ENCODE results near the gene ALG12. TPM values are rescaled to one million over a fixed set of nuclear protein-coding genes. Genes with fewer than 3 reads are reported as not detected.

ALG12 gene
- total and polyA plus RNA-seq, 4 donors = 3.0 to 18.7 (median 13.5) TPM

DNA sequence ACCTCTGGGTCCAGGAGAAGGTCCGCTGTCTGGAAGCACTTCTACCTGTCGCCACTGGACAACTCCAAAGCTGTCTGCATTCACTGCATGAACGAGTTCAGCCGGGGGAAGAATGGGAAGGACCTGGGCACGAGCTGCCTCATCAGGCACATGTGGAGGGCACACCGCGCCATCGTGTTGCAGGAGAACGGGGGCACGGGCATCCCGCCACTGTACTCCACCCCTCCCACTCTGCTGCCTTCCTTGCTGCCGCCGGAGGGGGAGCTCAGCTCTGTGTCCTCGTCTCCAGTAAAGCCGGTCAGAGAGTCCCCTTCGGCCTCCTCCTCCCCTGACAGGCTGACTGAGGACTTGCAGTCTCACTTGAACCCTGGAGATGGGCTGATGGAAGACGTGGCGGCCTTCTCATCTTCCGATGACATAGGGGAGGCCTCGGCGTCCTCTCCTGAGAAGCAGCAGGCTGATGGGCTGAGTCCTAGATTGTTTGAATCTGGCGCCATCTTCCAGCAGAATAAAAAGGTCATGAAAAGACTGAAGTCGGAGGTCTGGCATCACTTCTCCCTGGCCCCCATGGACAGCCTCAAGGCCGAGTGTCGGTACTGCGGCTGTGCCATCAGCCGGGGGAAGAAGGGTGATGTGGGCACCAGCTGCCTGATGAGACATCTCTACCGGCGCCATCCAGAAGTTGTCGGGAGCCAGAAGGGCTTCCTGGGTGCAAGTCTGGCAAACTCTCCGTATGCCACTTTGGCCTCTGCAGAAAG, 33.6 kb downstream of the ALG12 start:
- no peak for ATAC-seq (ENCODE audit: low FRiP score)
- Histone ChIP-seq H3K9me3 (ENCODE audit: control insufficient read depth, low read length) (peaks cover 8% of the 10 kb centered on the region), H3K4me3 (ENCODE audit: low read length in 2 of 2) (no peak overlapping the region), H3K27me3 (ENCODE audit: control insufficient read depth in 1 of 2, insufficient read depth in 2 of 2, low read length in 1 of 2) (no peaks in the 10 kb centered on the region), H3K27ac (ENCODE audit: low read depth in 1 of 2, low read length in 2 of 2) (no peak overlapping the region), H3K4me1 (ENCODE audit: control insufficient read depth in 1 of 2, insufficient read depth in 2 of 2, low read length in 2 of 2) (no peaks in the 10 kb centered on the region), H3K36me3 (ENCODE audit: control insufficient read depth in 1 of 2, insufficient read depth in 2 of 2, low read length in 1 of 2) (no peaks in the 10 kb centered on the region)
- peak in 1 of 2 donors; percentile 67 for DNase-seq
- WGBS, 2 donors = 92 to 94% methylated on average over 31 of the region's 31 CpGs
- intact Hi-C loops (cut with DNase I) = no loop called here

DNA sequence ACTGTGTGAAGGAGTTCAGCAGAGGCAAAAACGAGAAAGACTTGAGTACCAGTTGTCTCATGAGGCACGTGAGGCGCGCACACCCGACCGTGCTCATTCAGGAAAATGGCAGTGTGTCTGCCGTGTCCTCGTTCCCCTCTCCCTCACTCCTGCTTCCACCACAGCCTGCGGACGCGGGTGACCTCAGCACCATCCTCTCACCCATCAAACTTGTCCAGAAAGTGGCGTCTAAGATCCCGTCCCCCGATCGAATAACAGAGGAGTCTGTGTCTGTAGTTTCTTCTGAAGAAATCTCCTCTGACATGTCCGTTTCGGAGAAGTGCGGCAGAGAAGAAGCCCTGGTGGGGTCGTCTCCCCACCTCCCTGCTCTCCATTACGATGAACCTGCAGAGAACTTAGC, 34.2 kb downstream of the ALG12 start:
- H3K9me3 ChIP-seq (ENCODE audit: control insufficient read depth, low read length) = peaks cover 8% of the 10 kb centered on the region
- H3K27me3 ChIP-seq (ENCODE audit: control insufficient read depth in 1 of 2, insufficient read depth in 2 of 2, low read length in 1 of 2) = no peaks in the 10 kb centered on the region
- no peak overlapping the region for H3K4me3 ChIP-seq (ENCODE audit: low read length in 2 of 2)
- 98% methylated on average over 20 of the region's 20 CpGs for WGBS, 2 donors
- DNase-seq = no peak
- H3K36me3 ChIP-seq (ENCODE audit: control insufficient read depth in 1 of 2, insufficient read depth in 2 of 2, low read length in 1 of 2) = no peaks in the 10 kb centered on the region
- no peak overlapping the region for H3K27ac ChIP-seq (ENCODE audit: low read depth in 1 of 2, low read length in 2 of 2)
- H3K4me1 ChIP-seq (ENCODE audit: control insufficient read depth in 1 of 2, insufficient read depth in 2 of 2, low read length in 2 of 2) = no peaks in the 10 kb centered on the region
- ATAC-seq (ENCODE audit: low FRiP score) = no peak
- intact Hi-C loops (cut with DNase I) = no loop called here

DNA sequence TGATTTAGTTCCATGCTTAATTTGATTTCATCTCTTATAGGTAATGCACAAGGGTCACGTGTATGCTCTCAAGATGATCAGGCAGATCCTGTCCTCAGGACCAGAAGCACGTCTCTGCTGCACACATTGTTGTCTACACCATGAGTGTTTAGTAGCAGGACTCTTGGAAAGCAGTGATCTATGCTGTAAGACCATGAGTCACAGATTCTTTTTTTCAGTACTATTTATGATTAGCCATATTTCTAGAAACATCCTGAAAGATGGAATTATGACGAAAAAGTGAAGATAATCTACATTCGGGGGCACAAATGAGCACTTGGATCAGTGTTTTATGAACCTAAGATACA, 35.0 kb downstream of the ALG12 start:
- no peak for DNase-seq
- no peak overlapping the region for H3K4me3 ChIP-seq (ENCODE audit: low read length in 2 of 2)
- peaks cover 5% of the 10 kb centered on the region for H3K9me3 ChIP-seq (ENCODE audit: control insufficient read depth, low read length)
- no peaks in the 10 kb centered on the region for H3K36me3 ChIP-seq (ENCODE audit: control insufficient read depth in 1 of 2, insufficient read depth in 2 of 2, low read length in 1 of 2)
- intact Hi-C loops (cut with DNase I) = no loop called here
- H3K4me1 ChIP-seq (ENCODE audit: control insufficient read depth in 1 of 2, insufficient read depth in 2 of 2, low read length in 2 of 2) = no peaks in the 10 kb centered on the region
- no peaks in the 10 kb centered on the region for H3K27me3 ChIP-seq (ENCODE audit: control insufficient read depth in 1 of 2, insufficient read depth in 2 of 2, low read length in 1 of 2)
- WGBS, 2 donors = 93 to 94% methylated on average over 4 of the region's 4 CpGs
- ATAC-seq (ENCODE audit: low FRiP score) = no peak
- H3K27ac ChIP-seq (ENCODE audit: low read depth in 1 of 2, low read length in 2 of 2) = no peak overlapping the region

DNA sequence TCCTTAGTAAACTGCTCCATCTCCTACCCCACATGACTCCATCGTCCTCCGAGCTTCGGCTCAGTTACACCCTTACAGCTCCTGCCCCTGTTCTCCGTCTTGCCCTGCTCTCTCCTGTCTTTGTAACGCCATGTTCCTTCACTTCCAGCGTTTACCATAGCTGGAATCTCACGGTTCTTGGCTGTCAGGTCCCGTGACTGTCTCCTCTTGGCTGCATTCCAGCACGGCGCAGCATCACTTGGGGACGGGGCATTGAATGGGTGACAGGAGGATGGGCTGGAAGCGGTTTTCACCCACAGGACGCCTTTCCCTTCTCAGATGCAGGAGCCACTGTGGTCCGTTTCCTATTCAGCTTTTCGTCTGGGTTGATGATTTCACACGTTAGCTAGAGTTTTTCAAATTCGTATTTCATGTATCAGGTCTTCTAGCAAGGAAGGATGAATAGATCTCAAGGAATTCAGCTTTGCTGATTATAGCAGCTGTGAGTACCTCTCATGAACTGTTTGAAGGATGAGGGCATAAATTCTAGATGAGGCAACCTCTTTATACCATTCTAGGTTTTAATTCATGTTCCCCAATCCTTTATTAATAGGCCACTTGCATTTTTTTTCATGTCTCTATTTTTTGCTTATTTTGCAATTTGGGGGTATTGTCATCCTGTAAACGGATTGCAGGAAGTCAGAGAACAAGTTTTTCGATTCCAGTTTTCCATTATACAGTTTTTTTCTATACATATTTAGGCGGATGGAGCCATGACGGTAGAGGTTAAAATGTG, 35.5 kb downstream of the ALG12 start:
- H3K27me3 ChIP-seq (ENCODE audit: control insufficient read depth in 1 of 2, insufficient read depth in 2 of 2, low read length in 1 of 2) = no peaks in the 10 kb centered on the region
- H3K36me3 ChIP-seq (ENCODE audit: control insufficient read depth in 1 of 2, insufficient read depth in 2 of 2, low read length in 1 of 2) = no peaks in the 10 kb centered on the region
- peaks cover 5% of the 10 kb centered on the region for H3K9me3 ChIP-seq (ENCODE audit: control insufficient read depth, low read length)
- WGBS, 2 donors = 82 to 85% methylated on average over 21 of the region's 21 CpGs
- DNase-seq (no peak), ATAC-seq (ENCODE audit: low FRiP score) (no peak)
- no peak overlapping the region for H3K27ac ChIP-seq (ENCODE audit: low read depth in 1 of 2, low read length in 2 of 2)
- intact Hi-C loops (cut with DNase I) = no loop called here
- no peak overlapping the region for H3K4me3 ChIP-seq (ENCODE audit: low read length in 2 of 2)
- no peaks in the 10 kb centered on the region for H3K4me1 ChIP-seq (ENCODE audit: control insufficient read depth in 1 of 2, insufficient read depth in 2 of 2, low read length in 2 of 2)

DNA sequence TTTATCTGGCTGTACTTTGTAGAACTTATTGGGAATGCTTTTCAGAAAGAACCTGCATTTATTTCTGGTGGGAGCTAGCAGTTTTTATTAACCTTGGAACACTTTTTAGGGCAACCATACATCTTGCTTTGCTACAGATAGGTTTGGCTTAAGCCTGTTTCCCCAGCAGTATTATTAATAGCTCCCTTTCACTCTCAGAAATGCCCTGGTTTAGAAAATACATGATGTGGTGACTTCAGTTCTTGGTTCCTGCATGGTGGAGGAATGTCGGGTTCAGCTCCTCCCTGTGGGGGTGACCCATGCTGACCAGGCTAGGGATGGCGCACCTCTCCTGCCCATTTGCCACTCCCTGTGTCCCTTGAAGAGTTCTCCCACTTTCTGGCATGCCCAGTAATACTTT, 36.4 kb downstream of the ALG12 start:
- WGBS, 2 donors = 86 to 89% methylated on average over 2 of the region's 2 CpGs
- no peak for ATAC-seq (ENCODE audit: low FRiP score)
- DNase-seq = no peak
- H3K4me3 ChIP-seq (ENCODE audit: low read length in 2 of 2) = no peak overlapping the region
- H3K27ac ChIP-seq (ENCODE audit: low read depth in 1 of 2, low read length in 2 of 2) = no peak overlapping the region
- intact Hi-C loops (cut with DNase I) = no loop called here
- H3K4me1 ChIP-seq (ENCODE audit: control insufficient read depth in 1 of 2, insufficient read depth in 2 of 2, low read length in 2 of 2) = no peaks in the 10 kb centered on the region
- no peaks in the 10 kb centered on the region for H3K36me3 ChIP-seq (ENCODE audit: control insufficient read depth in 1 of 2, insufficient read depth in 2 of 2, low read length in 1 of 2)
- H3K27me3 ChIP-seq (ENCODE audit: control insufficient read depth in 1 of 2, insufficient read depth in 2 of 2, low read length in 1 of 2) = no peaks in the 10 kb centered on the region
- peaks cover 5% of the 10 kb centered on the region for H3K9me3 ChIP-seq (ENCODE audit: control insufficient read depth, low read length)

DNA sequence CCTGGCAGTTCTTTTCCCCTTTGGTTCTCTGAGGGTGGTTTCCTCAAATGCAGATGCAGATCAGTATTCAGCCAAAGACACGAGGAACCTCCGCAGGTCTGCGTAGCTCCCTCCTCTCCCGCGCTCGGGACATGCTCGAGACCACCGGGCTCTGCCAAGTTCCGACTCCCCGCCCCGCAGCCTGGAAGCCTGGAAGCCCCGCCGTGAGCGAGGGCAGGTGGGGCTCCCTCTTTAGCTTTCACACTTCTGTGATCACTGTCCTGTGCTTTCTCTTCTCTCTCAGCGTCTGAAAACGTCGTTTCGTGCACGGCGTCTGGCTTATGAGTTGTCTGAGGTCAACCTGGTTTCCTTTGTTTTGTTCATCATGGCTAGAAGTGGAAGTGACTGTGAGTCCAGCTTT, 38.0 kb downstream of the ALG12 start:
- H3K4me1 ChIP-seq (ENCODE audit: control insufficient read depth in 1 of 2, insufficient read depth in 2 of 2, low read length in 2 of 2) = no peaks in the 10 kb centered on the region
- H3K9me3 ChIP-seq (ENCODE audit: control insufficient read depth, low read length) = peaks cover 5% of the 10 kb centered on the region
- H3K27me3 ChIP-seq (ENCODE audit: control insufficient read depth in 1 of 2, insufficient read depth in 2 of 2, low read length in 1 of 2) = no peaks in the 10 kb centered on the region
- 72 to 82% methylated on average over 20 of the region's 20 CpGs for WGBS, 2 donors
- no peak overlapping the region for H3K27ac ChIP-seq (ENCODE audit: low read depth in 1 of 2, low read length in 2 of 2)
- H3K4me3 ChIP-seq (ENCODE audit: low read length in 2 of 2) = no peak overlapping the region
- intact Hi-C loops (cut with DNase I) = no loop called here
- no peak for DNase-seq
- no peak for ATAC-seq (ENCODE audit: low FRiP score)
- no peaks in the 10 kb centered on the region for H3K36me3 ChIP-seq (ENCODE audit: control insufficient read depth in 1 of 2, insufficient read depth in 2 of 2, low read length in 1 of 2)

DNA sequence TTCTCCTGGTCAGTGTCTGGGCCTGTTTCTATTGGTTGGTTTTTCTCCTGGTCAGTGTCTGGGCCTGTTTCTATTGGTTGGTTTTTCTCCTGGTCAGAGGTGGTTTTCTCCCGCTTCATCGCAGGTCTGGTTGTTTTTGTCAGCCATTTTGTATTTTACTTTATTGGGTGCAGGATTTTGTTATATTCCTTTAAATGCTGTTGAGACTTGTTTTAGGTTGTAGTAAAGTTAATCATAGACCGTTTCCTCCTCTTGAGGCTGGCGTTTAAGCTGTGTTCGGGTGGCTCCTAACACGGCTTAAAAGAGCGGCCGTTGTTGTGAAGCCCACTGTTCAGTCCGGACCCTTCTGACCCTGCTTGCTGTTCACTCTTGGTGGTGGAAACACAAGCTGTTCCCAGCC, 38.4 kb downstream of the ALG12 start:
- Histone ChIP-seq H3K36me3 (ENCODE audit: control insufficient read depth in 1 of 2, insufficient read depth in 2 of 2, low read length in 1 of 2) (no peaks in the 10 kb centered on the region), H3K4me1 (ENCODE audit: control insufficient read depth in 1 of 2, insufficient read depth in 2 of 2, low read length in 2 of 2) (no peaks in the 10 kb centered on the region), H3K27me3 (ENCODE audit: control insufficient read depth in 1 of 2, insufficient read depth in 2 of 2, low read length in 1 of 2) (no peaks in the 10 kb centered on the region), H3K27ac (ENCODE audit: low read depth in 1 of 2, low read length in 2 of 2) (no peak overlapping the region), H3K9me3 (ENCODE audit: control insufficient read depth, low read length) (peaks cover 5% of the 10 kb centered on the region), H3K4me3 (ENCODE audit: low read length in 2 of 2) (no peak overlapping the region)
- ATAC-seq (ENCODE audit: low FRiP score) (no peak), DNase-seq (no peak)
- intact Hi-C loops (cut with DNase I) = no loop called here
- 96 to 97% methylated on average over 9 of the region's 9 CpGs for WGBS, 2 donors

DNA sequence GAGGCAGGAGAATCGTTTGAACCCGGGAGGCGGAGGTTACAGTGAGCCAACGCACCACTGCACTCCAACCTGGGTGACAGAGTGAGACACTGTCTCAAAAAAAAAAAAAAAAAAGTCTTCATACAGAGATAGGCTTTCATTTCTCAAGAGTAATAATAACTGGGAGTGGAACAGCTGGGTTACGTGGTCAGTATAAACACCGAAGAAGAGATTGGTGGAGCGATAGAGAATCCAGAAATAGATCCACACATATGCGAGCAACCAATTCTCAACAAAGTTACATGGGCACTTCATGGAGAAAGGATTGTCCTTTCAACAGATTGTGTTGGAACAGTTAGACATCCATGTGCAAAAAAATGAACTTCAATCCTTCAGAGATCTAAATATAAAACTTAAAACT, 40.0 kb downstream of the ALG12 start:
- Histone ChIP-seq H3K36me3 (ENCODE audit: control insufficient read depth in 1 of 2, insufficient read depth in 2 of 2, low read length in 1 of 2) (no peaks in the 10 kb centered on the region), H3K27me3 (ENCODE audit: control insufficient read depth in 1 of 2, insufficient read depth in 2 of 2, low read length in 1 of 2) (no peaks in the 10 kb centered on the region), H3K4me1 (ENCODE audit: control insufficient read depth in 1 of 2, insufficient read depth in 2 of 2, low read length in 2 of 2) (no peaks in the 10 kb centered on the region), H3K27ac (ENCODE audit: low read depth in 1 of 2, low read length in 2 of 2) (no peak overlapping the region), H3K9me3 (ENCODE audit: control insufficient read depth, low read length) (peaks cover 5% of the 10 kb centered on the region), H3K4me3 (ENCODE audit: low read length in 2 of 2) (no peak overlapping the region)
- intact Hi-C loops (cut with DNase I) = no loop called here
- WGBS, 2 donors = 91 to 94% methylated on average over 8 of the region's 8 CpGs
- DNase-seq (no peak), ATAC-seq (ENCODE audit: low FRiP score) (no peak)

DNA sequence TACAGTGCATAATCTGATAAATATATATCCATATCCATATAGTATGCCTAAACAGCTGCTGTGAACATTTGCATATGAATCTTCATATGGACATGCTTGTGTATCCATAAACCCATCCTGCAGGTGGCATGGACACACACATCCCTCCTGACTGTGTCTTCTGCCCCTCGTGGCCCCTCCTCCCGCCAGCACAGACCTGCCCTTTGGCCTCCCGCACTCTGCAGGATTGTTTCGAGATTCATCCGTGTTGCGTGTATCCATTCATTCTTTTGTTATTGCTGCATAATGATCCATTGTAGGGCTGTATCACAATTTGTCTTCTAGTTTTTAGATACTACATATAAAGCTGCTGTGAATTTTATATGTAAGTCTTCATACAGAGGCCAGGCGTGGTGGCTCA, 40.6 kb downstream of the ALG12 start:
- no peak overlapping the region for H3K4me3 ChIP-seq (ENCODE audit: low read length in 2 of 2)
- ATAC-seq (ENCODE audit: low FRiP score) (no peak), DNase-seq (no peak)
- H3K27ac ChIP-seq (ENCODE audit: low read depth in 1 of 2, low read length in 2 of 2) = no peak overlapping the region
- 97 to 99% methylated on average over 7 of the region's 7 CpGs for WGBS, 2 donors
- H3K4me1 ChIP-seq (ENCODE audit: control insufficient read depth in 1 of 2, insufficient read depth in 2 of 2, low read length in 2 of 2) = no peaks in the 10 kb centered on the region
- no peaks in the 10 kb centered on the region for H3K27me3 ChIP-seq (ENCODE audit: control insufficient read depth in 1 of 2, insufficient read depth in 2 of 2, low read length in 1 of 2)
- H3K9me3 ChIP-seq (ENCODE audit: control insufficient read depth, low read length) = peaks cover 5% of the 10 kb centered on the region
- intact Hi-C loops (cut with DNase I) = no loop called here
- H3K36me3 ChIP-seq (ENCODE audit: control insufficient read depth in 1 of 2, insufficient read depth in 2 of 2, low read length in 1 of 2) = no peaks in the 10 kb centered on the region

Data from aorta (tissue), 5 donors.